ENCODE data around the gene REX1BD. TPM values are rescaled to one million over a fixed set of nuclear protein-coding genes. Genes with fewer than 3 reads are reported as not detected.
"Not testable (repeated sequence)": the region's sequence is repeated elsewhere in the genome, so short reads cannot be mapped to it uniquely, and the experiment has no call there.

The REX1BD gene
- total RNA-seq, 2 experiments from 2014 or later: 88.9 to 102 TPM

GRCh38 chr19:18587962-18588610, 512 bp upstream of the REX1BD start:
- no peaks in the 10 kb centered on the region for H3K9me3 Mint-ChIP-seq (ENCODE audit: low read depth)
- H3K36me3 Mint-ChIP-seq: peaks cover 3% of the 10 kb centered on the region
- no peak for ATAC-seq
- no peak for DNase-seq
- H3K27me3 Mint-ChIP-seq: no peaks in the 10 kb centered on the region
- peak overlapping the region; percentile 77 for H3K4me3 Mint-ChIP-seq
- CTCF ChIA-PET: interaction anchor here (0.6 to 5.4 kb wide), 26 partner anchors 10 to 331 kb away, joined by 3 to 67 read pairs (median 8); partner anchors contain the start of genes COPE, CRTC1, DDX49 and ELL
- peak overlapping the region; percentile 94 for H3K27ac Mint-ChIP-seq
- peaks cover 44% of the 10 kb centered on the region for H3K4me1 Mint-ChIP-seq

- peaks cover 3% of the 10 kb centered on the region for H3K36me3 Mint-ChIP-seq
- no peaks in the 10 kb centered on the region for H3K9me3 Mint-ChIP-seq (ENCODE audit: low read depth)
- CTCF ChIA-PET: interaction anchor here (0.7 to 5.4 kb wide), 39 partner anchors 8 to 901 kb away, joined by 3 to 67 read pairs (median 5); partner anchors contain the start of genes COPE, DDX49, ELL and FKBP8
- peaks cover under 1% of the 10 kb centered on the region for H3K27me3 Mint-ChIP-seq
- peak; percentile 87 for DNase-seq
- ATAC-seq: peak; percentile 67
- peak overlapping the region; percentile 94 for H3K27ac Mint-ChIP-seq
- H3K4me3 Mint-ChIP-seq: peak overlapping the region; percentile 77
- peaks cover 46% of the 10 kb centered on the region for H3K4me1 Mint-ChIP-seq
Measured at GRCh38 chr19:18589380-18590272, 1.0 kb downstream of the REX1BD start.

GRCh38 chr19:18590273-18591272, 2.0 kb downstream of the REX1BD start:
- Mint-ChIP-seq H3K9me3 (ENCODE audit: low read depth) (no peaks in the 10 kb centered on the region), H3K4me3 (peak overlapping the region; percentile 77), H3K27ac (peak overlapping the region; percentile 28), H3K36me3 (peaks cover 3% of the 10 kb centered on the region), H3K27me3 (peaks cover 5% of the 10 kb centered on the region), H3K4me1 (peaks cover 45% of the 10 kb centered on the region)
- CTCF ChIA-PET: interaction anchor here (0.9 to 3.1 kb wide), 10 partner anchors 32 to 900 kb away, joined by 3 to 24 read pairs (median 8); partner anchors contain the start of genes FKBP8 and KXD1
- ATAC-seq (no peak), DNase-seq (no peak)

- H3K4me3 Mint-ChIP-seq: no peak overlapping the region
- CTCF ChIA-PET: interaction anchor here (1.0 to 1.6 kb wide), 3 partner anchors 48 to 264 kb away, joined by 3 to 7 read pairs (median 3); no protein-coding TSS in a partner anchor
- H3K4me1 Mint-ChIP-seq: peaks cover 34% of the 10 kb centered on the region
Measured at GRCh38 chr19:18591735-18592385, 3.3 kb downstream of the REX1BD start.

GRCh38 chr19:18592732-18593131, 4.1 kb downstream of the REX1BD start:
- H3K27me3 Mint-ChIP-seq; H3K9me3 Mint-ChIP-seq (ENCODE audit: low read depth); H3K27ac Mint-ChIP-seq; H3K36me3 Mint-ChIP-seq; ATAC-seq; H3K4me3 Mint-ChIP-seq; DNase-seq: not testable (repeated sequence)
- CTCF ChIA-PET: interaction anchor here (1.0 to 2.7 kb wide), 9 partner anchors 8 to 263 kb away, joined by 3 to 11 read pairs (median 4); partner anchors contain the start of genes KXD1 and UBA52
- peaks cover 31% of the 10 kb centered on the region for H3K4me1 Mint-ChIP-seq

More at GRCh38 chr19:18591735-18592385, 3.3 kb downstream of the REX1BD start:
- DNase-seq (no peak), ATAC-seq (no peak)
- no peak overlapping the region for H3K27ac Mint-ChIP-seq
- no peaks in the 10 kb centered on the region for H3K9me3 Mint-ChIP-seq (ENCODE audit: low read depth)
- H3K27me3 Mint-ChIP-seq: peaks cover 7% of the 10 kb centered on the region
- peaks cover 3% of the 10 kb centered on the region for H3K36me3 Mint-ChIP-seq

GRCh38 chr19:18593367-18594095, 4.9 kb downstream of the REX1BD start:
- no peak for ATAC-seq
- Mint-ChIP-seq H3K9me3 (ENCODE audit: low read depth) (no peaks in the 10 kb centered on the region), H3K4me1 (peaks cover 24% of the 10 kb centered on the region), H3K36me3 (peaks cover 3% of the 10 kb centered on the region), H3K27me3 (peaks cover 7% of the 10 kb centered on the region), H3K4me3 (no peak overlapping the region), H3K27ac (peak overlapping the region; percentile 3)
- CTCF ChIA-PET: interaction anchor here (0.6 to 2.7 kb wide), 24 partner anchors 7 to 439 kb away, joined by 3 to 11 read pairs (median 4); partner anchors contain the start of genes COPE, DDX49, FKBP8 and KXD1
- no peak for DNase-seq

GRCh38 chr19:18594096-18594823, 5.7 kb downstream of the REX1BD start:
- H3K4me3 Mint-ChIP-seq: peak overlapping the region; percentile 50
- DNase-seq (peak; percentile 71), ATAC-seq (peak; percentile 72)
- no peak overlapping the region for H3K27ac Mint-ChIP-seq
- H3K4me1 Mint-ChIP-seq: peaks cover 24% of the 10 kb centered on the region
- peaks cover 7% of the 10 kb centered on the region for H3K27me3 Mint-ChIP-seq
- H3K9me3 Mint-ChIP-seq (ENCODE audit: low read depth): no peaks in the 10 kb centered on the region
- H3K36me3 Mint-ChIP-seq: peaks cover 3% of the 10 kb centered on the region
- CTCF ChIA-PET: interaction anchor here (0.6 to 2.7 kb wide), 20 partner anchors 8 to 438 kb away, joined by 3 to 11 read pairs (median 4); partner anchors contain the start of genes COPE, DDX49, FKBP8 and KXD1

GRCh38 chr19:18594824-18595373, 6.3 kb downstream of the REX1BD start:
- Mint-ChIP-seq H3K27me3 (peaks cover 7% of the 10 kb centered on the region), H3K36me3 (peaks cover 3% of the 10 kb centered on the region), H3K4me1 (peaks cover 20% of the 10 kb centered on the region), H3K27ac (no peak overlapping the region), H3K9me3 (ENCODE audit: low read depth) (no peaks in the 10 kb centered on the region), H3K4me3 (peak overlapping the region; percentile 50)
- no peak for DNase-seq
- ATAC-seq: no peak
- CTCF ChIA-PET: interaction anchor here (1.0 to 2.7 kb wide), 10 partner anchors 8 to 252 kb away, joined by 3 to 11 read pairs (median 5); partner anchors contain the start of genes FKBP8, KXD1 and UBA52

GRCh38 chr19:18595475-18595874, 6.9 kb downstream of the REX1BD start:
- DNase-seq (no peak), ATAC-seq (no peak)
- Mint-ChIP-seq H3K27me3 (peaks cover 7% of the 10 kb centered on the region), H3K4me1 (peaks cover 17% of the 10 kb centered on the region), H3K27ac (no peak overlapping the region), H3K4me3 (peak overlapping the region; percentile 15), H3K36me3 (peaks cover 3% of the 10 kb centered on the region), H3K9me3 (ENCODE audit: low read depth) (no peaks in the 10 kb centered on the region)
- CTCF ChIA-PET: interaction anchor here (0.5 to 2.7 kb wide), 4 partner anchors 9 to 252 kb away, joined by 3 to 9 read pairs (median 5); partner anchors contain the start of gene KXD1

- Mint-ChIP-seq H3K4me1 (peaks cover 15% of the 10 kb centered on the region), H3K9me3 (ENCODE audit: low read depth) (no peaks in the 10 kb centered on the region), H3K27ac (no peak overlapping the region), H3K27me3 (peaks cover 11% of the 10 kb centered on the region), H3K4me3 (no peak overlapping the region), H3K36me3 (no peaks in the 10 kb centered on the region)
- no peak for ATAC-seq
- no peak for DNase-seq
- CTCF ChIA-PET: interaction anchor here (1.2 kb wide), 1 partner anchor 250 kb away, joined by 3 read pairs; no protein-coding TSS in a partner anchor
Measured at GRCh38 chr19:18596752-18597157, 8.2 kb downstream of the REX1BD start.

Data from activated CD8-positive, alpha-beta memory T cell treated with anti-CD3 and anti-CD28 coated beads, Interleukin-2, amount 10 ng/mL, durations not matched to agents 7 days and 5 days (primary cell).